Measurements from ENCODE around the gene ARMC5. TPM values are rescaled to one million over a fixed set of nuclear protein-coding genes. Genes with fewer than 3 reads are reported as not detected.
"Not testable (repeated sequence)": the region's sequence is repeated elsewhere in the genome, so short reads cannot be mapped to it uniquely, and the experiment has no call there.

Gene ARMC5
- total RNA-seq, 1 donor, result 39.3 TPM

- no peak for DNase-seq (ENCODE audit: low read depth in 2 of 3, low spot score in 2 of 3)
Measured at GRCh38 chr16:31474773-31475738, 15.8 kb downstream of the ARMC5 start.

GRCh38 chr16:31475946-31476302 is 16.6 kb downstream of the ARMC5 start:
- no peak for DNase-seq (ENCODE audit: low read depth in 2 of 3, low spot score in 2 of 3)

- DNase-seq (ENCODE audit: low read depth in 2 of 3, low spot score in 2 of 3), result peak; percentile 59 to 82 (median 80)
Measured at GRCh38 chr16:31476303-31477219, 17.3 kb downstream of the ARMC5 start.

GRCh38 chr16:31477220-31478216 is 18.2 kb downstream of the ARMC5 start:
- DNase-seq (ENCODE audit: low read depth in 2 of 3, low spot score in 2 of 3), result peak in 2 of 3 donors; percentile 58 to 61

- DNase-seq (ENCODE audit: low read depth in 2 of 3, low spot score in 2 of 3), result no peak
Measured at GRCh38 chr16:31478956-31479355, 19.7 kb downstream of the ARMC5 start.

- no peak for DNase-seq (ENCODE audit: low read depth in 2 of 3, low spot score in 2 of 3)
Measured at GRCh38 chr16:31479751-31480150, 20.4 kb downstream of the ARMC5 start.

- no peak for DNase-seq (ENCODE audit: low read depth in 2 of 3, low spot score in 2 of 3)
Measured at GRCh38 chr16:31480851-31481536, 21.7 kb downstream of the ARMC5 start.

GRCh38 chr16:31483081-31483480 is 23.8 kb downstream of the ARMC5 start, which contains the start of gene SLC5A2:
TSS of gene SLC5A2 (plus strand) at chr16:31483123. CDS start at chr16:31483137, 14 bp downstream.
- no peak for DNase-seq (ENCODE audit: low read depth in 2 of 3, low spot score in 2 of 3)

- DNase-seq (ENCODE audit: low read depth in 2 of 3, low spot score in 2 of 3), result not testable (repeated sequence)
Measured at GRCh38 chr16:31484048-31484447, 24.7 kb downstream of the ARMC5 start.

- DNase-seq (ENCODE audit: low read depth in 2 of 3, low spot score in 2 of 3), result no peak
Measured at GRCh38 chr16:31484491-31485171, 25.3 kb downstream of the ARMC5 start.

- DNase-seq (ENCODE audit: low read depth in 2 of 3, low spot score in 2 of 3), result no peak
Measured at GRCh38 chr16:31485571-31485970, 26.3 kb downstream of the ARMC5 start.

- no peak for DNase-seq (ENCODE audit: low read depth in 2 of 3, low spot score in 2 of 3)
Measured at GRCh38 chr16:31486045-31486444, 26.7 kb downstream of the ARMC5 start.

- no peak for DNase-seq (ENCODE audit: low read depth in 2 of 3, low spot score in 2 of 3)
Measured at GRCh38 chr16:31487071-31487719, 27.9 kb downstream of the ARMC5 start.

- DNase-seq (ENCODE audit: low read depth in 2 of 3, low spot score in 2 of 3), result peak; percentile 54 to 75 (median 66)
Measured at GRCh38 chr16:31487720-31488467, 28.6 kb downstream of the ARMC5 start.

GRCh38 chr16:31488468-31489297 is 29.4 kb downstream of the ARMC5 start:
- no peak for DNase-seq (ENCODE audit: low read depth in 2 of 3, low spot score in 2 of 3)

- no peak for DNase-seq (ENCODE audit: low read depth in 2 of 3, low spot score in 2 of 3)
Measured at GRCh38 chr16:31489298-31489564, 29.9 kb downstream of the ARMC5 start.
